Ishikawa (cell line): ENCODE measurements around the gene ATG9A.

Experiments
- CEBPB ChIP-seq: IDR thresholded peaks from 2 replicates; pipeline ENCODE4 v1.6.1; 2012
- CREB1 ChIP-seq: IDR thresholded peaks from 2 replicates; pipeline ENCODE4 v1.6.1; 2012; ENCODE audit warnings: low read depth
- EGR1 ChIP-seq: IDR thresholded peaks from 2 replicates; pipeline ENCODE4 v1.6.1; 2012
- EP300 ChIP-seq: IDR thresholded peaks from 2 replicates; pipeline ENCODE4 v1.6.1; 2012; ENCODE audit warnings: borderline replicate concordance
- FOXM1 ChIP-seq: IDR thresholded peaks from 2 replicates; pipeline ENCODE4 v1.6.1; 2012; ENCODE audit warnings: low read depth, borderline replicate concordance
- NFIC ChIP-seq: IDR thresholded peaks from 2 replicates; pipeline ENCODE4 v1.6.1; 2012
- RAD21 ChIP-seq: IDR thresholded peaks from 2 replicates; pipeline ENCODE4 v1.6.1; 2012; ENCODE audit warnings: low read depth
- TAF1 ChIP-seq: IDR thresholded peaks from 2 replicates; pipeline ENCODE4 v1.6.1; 2012; ENCODE audit warnings: low read depth, mild to moderate bottlenecking
- TCF12 ChIP-seq: IDR thresholded peaks from 2 replicates; pipeline ENCODE4 v1.6.1; 2012; ENCODE audit warnings: low read depth
- TEAD4 ChIP-seq: IDR thresholded peaks from 2 replicates; pipeline ENCODE4 v1.6.1; 2012
- YY1 ChIP-seq: IDR thresholded peaks from 2 replicates; pipeline ENCODE4 v1.6.1; 2012; ENCODE audit warnings: low read depth
- ZBTB7A ChIP-seq: IDR thresholded peaks from 2 replicates; pipeline ENCODE4 v1.6.1; 2012; ENCODE audit warnings: low read depth
- TF ChIP-seq, protein P1 (sequence below): IDR thresholded peaks from 2 replicates; pipeline ENCODE4 v1.6.1; 2012
- TF ChIP-seq, protein P2 (sequence below): IDR thresholded peaks from 2 replicates; pipeline ENCODE4 v1.6.1; 2012
- TF ChIP-seq, protein P3 (sequence below): IDR thresholded peaks from 2 replicates; pipeline ENCODE4 v1.6.1; 2012; ENCODE audit warnings: low read depth, mild to moderate bottlenecking

Gene ATG9A

DNA sequence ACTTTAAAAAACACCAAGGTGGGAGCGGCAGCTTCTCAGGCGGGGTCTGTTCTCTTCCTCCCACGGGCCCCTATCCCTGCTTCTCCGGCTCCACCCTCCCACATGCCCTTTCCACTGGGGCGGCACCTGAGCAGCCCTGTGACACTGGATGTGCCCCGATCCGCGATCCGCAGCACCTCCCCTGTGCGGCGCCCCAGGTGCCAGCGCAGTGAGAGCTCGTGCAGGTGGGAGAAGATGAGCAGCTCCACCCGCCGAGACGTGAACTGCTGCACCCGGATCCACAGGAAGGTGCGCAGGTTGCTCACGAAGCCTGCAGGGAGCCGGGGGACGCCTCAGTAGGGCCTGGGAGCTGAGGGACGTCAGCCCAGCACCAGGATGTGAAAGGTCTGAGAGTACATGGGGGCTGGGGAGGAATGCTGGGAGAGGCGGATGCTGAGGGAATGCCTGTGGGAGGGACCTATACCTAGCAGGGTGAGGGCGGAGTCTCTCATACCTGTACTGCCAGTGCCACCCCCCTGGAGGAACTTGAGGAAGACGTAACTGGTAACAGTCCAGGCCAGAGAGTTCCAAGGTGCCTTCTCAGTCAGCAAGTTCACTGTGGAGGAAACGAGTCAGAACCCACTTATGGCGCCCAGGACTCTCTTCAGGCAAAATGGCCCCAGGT is 13.4 kb downstream of the ATG9A start:
- no peak for TF ChIP-seq FOXM1
- no peak for TF ChIP-seq RAD21
- TF ChIP-seq TCF12 = no peak
- TF ChIP-seq EP300 = no peak
- no peak for TF ChIP-seq YY1
- TF ChIP-seq CREB1 = no peak
- TF ChIP-seq ZBTB7A = no peak
- no peak for TF ChIP-seq TAF1
- no peak for TF ChIP-seq NFIC
- TF ChIP-seq, protein P1, sequence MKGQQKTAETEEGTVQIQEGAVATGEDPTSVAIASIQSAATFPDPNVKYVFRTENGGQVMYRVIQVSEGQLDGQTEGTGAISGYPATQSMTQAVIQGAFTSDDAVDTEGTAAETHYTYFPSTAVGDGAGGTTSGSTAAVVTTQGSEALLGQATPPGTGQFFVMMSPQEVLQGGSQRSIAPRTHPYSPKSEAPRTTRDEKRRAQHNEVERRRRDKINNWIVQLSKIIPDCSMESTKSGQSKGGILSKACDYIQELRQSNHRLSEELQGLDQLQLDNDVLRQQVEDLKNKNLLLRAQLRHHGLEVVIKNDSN = no peak
- TF ChIP-seq TEAD4 = no peak
- TF ChIP-seq, protein P2, sequence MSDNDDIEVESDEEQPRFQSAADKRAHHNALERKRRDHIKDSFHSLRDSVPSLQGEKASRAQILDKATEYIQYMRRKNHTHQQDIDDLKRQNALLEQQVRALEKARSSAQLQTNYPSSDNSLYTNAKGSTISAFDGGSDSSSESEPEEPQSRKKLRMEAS = no peak
- TF ChIP-seq EGR1 = no peak
- TF ChIP-seq CEBPB = no peak
- TF ChIP-seq, protein P3, sequence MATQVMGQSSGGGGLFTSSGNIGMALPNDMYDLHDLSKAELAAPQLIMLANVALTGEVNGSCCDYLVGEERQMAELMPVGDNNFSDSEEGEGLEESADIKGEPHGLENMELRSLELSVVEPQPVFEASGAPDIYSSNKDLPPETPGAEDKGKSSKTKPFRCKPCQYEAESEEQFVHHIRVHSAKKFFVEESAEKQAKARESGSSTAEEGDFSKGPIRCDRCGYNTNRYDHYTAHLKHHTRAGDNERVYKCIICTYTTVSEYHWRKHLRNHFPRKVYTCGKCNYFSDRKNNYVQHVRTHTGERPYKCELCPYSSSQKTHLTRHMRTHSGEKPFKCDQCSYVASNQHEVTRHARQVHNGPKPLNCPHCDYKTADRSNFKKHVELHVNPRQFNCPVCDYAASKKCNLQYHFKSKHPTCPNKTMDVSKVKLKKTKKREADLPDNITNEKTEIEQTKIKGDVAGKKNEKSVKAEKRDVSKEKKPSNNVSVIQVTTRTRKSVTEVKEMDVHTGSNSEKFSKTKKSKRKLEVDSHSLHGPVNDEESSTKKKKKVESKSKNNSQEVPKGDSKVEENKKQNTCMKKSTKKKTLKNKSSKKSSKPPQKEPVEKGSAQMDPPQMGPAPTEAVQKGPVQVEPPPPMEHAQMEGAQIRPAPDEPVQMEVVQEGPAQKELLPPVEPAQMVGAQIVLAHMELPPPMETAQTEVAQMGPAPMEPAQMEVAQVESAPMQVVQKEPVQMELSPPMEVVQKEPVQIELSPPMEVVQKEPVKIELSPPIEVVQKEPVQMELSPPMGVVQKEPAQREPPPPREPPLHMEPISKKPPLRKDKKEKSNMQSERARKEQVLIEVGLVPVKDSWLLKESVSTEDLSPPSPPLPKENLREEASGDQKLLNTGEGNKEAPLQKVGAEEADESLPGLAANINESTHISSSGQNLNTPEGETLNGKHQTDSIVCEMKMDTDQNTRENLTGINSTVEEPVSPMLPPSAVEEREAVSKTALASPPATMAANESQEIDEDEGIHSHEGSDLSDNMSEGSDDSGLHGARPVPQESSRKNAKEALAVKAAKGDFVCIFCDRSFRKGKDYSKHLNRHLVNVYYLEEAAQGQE = no peak

DNA sequence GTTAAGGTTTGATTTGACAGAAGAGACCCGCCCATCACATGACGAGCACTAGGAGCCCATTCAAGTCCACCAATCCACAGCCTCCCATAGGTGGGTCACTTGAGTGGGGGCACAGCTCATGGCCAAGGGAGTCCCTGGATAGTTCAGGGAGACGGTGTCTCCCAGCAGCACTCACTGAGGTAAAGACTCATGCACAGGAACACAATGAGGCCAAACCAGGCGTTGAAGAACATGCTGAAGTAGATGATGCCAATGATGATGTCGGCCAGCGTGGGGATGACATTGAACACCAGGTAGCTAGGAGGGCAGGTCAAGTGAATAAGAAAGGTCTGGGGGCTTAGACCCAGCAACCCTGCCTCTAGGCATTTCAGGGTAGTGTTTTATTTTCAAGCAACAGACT is 14.7 kb downstream of the ATG9A start:
- no peak for TF ChIP-seq TCF12
- TF ChIP-seq EP300 = no peak
- TF ChIP-seq, protein P1 = no peak
- TF ChIP-seq TAF1 = no peak
- TF ChIP-seq, protein P2 = no peak
- no peak for TF ChIP-seq CEBPB
- no peak for TF ChIP-seq CREB1
- no peak for TF ChIP-seq YY1
- no peak for TF ChIP-seq EGR1
- TF ChIP-seq NFIC = no peak

DNA sequence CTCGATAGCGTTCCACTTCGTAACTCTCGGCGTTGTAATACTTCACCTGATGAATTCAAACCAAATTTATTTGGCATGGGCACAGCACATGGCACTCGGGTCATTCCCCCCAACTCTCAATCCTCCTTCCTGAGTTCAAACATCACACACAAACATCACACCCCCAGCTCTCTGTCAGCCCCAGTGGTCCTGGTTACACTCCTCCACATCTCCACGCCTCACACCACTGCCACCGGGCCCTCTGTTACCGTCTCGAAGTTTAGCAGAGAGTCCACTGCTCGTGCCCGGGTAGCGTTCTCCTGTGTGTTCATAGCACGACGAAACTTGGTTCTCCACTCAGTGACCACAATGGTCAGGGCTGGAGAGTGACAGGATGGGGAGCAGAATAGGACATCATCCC is 15.3 kb downstream of the ATG9A start:
- TF ChIP-seq TAF1 = no peak
- TF ChIP-seq RAD21 = no peak
- TF ChIP-seq TEAD4 = no peak
- TF ChIP-seq YY1 = no peak

DNA sequence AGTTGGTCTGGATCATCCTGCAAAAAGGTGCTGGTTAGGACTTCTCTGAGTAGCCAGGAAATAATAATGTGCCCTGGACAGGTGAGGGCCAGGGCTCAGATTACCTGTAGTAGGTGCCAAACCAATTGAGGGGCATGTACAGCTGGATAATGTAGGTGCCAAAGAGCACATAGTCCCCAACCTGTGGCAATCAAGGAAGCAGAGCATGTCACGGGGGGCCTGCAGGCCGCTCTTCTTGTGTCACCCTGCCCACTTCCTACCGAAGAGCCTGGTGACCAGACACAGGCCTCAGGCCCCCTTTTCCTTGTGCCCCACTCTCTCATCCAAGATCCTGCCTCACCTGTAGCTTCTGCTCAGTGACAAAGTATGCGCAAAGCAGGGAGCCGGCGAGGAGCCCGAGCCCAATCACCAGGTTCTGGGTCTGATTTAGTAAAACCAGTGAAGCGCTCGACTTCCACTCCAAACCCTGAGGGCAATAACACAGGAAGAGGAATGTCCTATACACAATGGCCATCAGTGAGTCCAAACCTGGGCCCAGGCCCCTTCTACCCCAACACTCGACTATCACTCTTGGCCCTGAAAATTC is 15.9 kb downstream of the ATG9A start:
- TF ChIP-seq EGR1 = no peak
- no peak for TF ChIP-seq RAD21
- no peak for TF ChIP-seq NFIC

DNA sequence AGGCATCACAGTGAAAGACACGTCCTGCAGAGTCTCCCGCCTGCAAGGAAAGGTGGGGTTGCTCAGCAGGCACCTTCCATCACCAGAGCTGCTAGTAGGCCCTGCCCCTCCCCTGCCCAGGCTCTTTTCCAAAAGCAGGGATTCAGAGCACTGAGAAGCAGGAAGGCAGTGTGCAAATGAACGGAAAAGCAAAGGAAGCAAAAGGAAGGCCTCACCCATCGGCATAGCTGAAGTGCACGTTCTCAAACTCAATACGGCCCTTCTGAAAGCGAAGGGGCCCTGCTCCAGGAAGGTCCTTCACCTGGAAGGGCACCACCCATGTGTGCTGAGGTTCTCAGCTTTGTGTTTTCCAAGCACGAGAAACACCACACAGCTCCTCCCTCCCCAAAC is 16.4 kb downstream of the ATG9A start:
- TF ChIP-seq TCF12 (no peak), ZBTB7A (no peak), TAF1 (no peak), YY1 (no peak), TEAD4 (no peak), CREB1 (no peak), NFIC (no peak)
- TF ChIP-seq, protein P2 = no peak
- TF ChIP-seq, protein P3 = no peak

DNA sequence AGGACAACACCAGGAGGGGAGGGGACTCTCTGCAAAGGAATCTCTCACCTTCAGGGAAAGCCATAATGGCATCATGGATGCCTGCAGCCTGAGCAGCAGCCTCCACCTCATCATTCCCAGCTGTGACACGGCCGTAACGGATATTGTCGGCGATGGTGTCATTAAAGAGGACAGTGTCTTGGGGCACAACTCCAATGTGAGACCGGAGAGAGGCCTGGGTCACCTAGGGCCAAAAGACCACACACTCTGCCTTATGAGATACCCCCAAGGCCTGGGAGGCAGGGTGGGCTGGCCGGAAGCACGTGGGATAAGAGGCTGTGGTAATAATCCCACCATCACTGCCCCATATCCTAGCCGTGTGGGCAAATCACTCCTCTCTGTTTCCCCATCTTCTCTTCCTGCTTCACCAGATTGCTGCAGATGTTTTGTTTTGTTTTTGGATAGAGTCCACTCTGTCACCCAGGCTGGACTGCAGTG is 18.5 kb downstream of the ATG9A start:
- TF ChIP-seq TAF1 = no peak
- TF ChIP-seq CREB1 = no peak
- TF ChIP-seq EP300 = no peak
- TF ChIP-seq, protein P3 = no peak
- no peak for TF ChIP-seq ZBTB7A
- no peak for TF ChIP-seq CEBPB
- TF ChIP-seq YY1 = no peak
- TF ChIP-seq EGR1 = no peak
- TF ChIP-seq, protein P2 = no peak
- TF ChIP-seq, protein P1 = no peak
- no peak for TF ChIP-seq FOXM1
- TF ChIP-seq NFIC = no peak
- no peak for TF ChIP-seq RAD21
- TF ChIP-seq TCF12 = no peak
- no peak for TF ChIP-seq TEAD4
